Measurements from ENCODE around the gene PRDM12.

GRCh38 chr9:130688072-130688471 is 23.7 kb downstream of the PRDM12 start:
- TF ChIP-seq, protein P1, sequence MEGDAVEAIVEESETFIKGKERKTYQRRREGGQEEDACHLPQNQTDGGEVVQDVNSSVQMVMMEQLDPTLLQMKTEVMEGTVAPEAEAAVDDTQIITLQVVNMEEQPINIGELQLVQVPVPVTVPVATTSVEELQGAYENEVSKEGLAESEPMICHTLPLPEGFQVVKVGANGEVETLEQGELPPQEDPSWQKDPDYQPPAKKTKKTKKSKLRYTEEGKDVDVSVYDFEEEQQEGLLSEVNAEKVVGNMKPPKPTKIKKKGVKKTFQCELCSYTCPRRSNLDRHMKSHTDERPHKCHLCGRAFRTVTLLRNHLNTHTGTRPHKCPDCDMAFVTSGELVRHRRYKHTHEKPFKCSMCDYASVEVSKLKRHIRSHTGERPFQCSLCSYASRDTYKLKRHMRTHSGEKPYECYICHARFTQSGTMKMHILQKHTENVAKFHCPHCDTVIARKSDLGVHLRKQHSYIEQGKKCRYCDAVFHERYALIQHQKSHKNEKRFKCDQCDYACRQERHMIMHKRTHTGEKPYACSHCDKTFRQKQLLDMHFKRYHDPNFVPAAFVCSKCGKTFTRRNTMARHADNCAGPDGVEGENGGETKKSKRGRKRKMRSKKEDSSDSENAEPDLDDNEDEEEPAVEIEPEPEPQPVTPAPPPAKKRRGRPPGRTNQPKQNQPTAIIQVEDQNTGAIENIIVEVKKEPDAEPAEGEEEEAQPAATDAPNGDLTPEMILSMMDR (IDR thresholded peaks at IDR 0.05): no peak
- TF ChIP-seq EZH2 (IDR thresholded peaks at IDR 0.05; ENCODE audit: borderline replicate concordance, insufficient read depth, low read depth, low read length, poor library complexity, severe bottlenecking): no peak
